WTC11 (cell line): ENCODE measurements around the gene FAM228A.

Source experiments
- AFF4 ChIP-seq: sonication (generic); formaldehyde crosslinking; IDR thresholded peaks from 2 replicates; pipeline ENCODE4 v1.8.1; 2023; ENCODE audit warnings: mild to moderate bottlenecking, missing genetic modification reagents, borderline replicate concordance
- ATF6 ChIP-seq: sonication (generic); formaldehyde crosslinking; IDR thresholded peaks from 2 replicates; pipeline ENCODE4 v1.8.1; 2023; ENCODE audit warnings: mild to moderate bottlenecking, missing genetic modification reagents
- CDX4 ChIP-seq: fragments of 250-450 bp; sonication (Bioruptor Pico); IDR thresholded peaks from 2 replicates; pipeline ENCODE4 v1.9.0; 2021; ENCODE audit warnings: moderate library complexity, mild to moderate bottlenecking, inconsistent platforms, borderline replicate concordance
- CTCF ChIP-seq: fragments of 200-600 bp; IDR thresholded peaks from 2 replicates; pipeline ENCODE4 v1.8.0; 2022; ENCODE audit warnings: antibody characterized with exemption
- ELF4 ChIP-seq: sonication (generic); formaldehyde crosslinking; IDR thresholded peaks from 2 replicates; pipeline ENCODE4 v1.8.1; 2022; ENCODE audit warnings: low read depth, mild to moderate bottlenecking, moderate library complexity, missing genetic modification reagents
- KAT7 ChIP-seq: sonication (generic); formaldehyde crosslinking; IDR thresholded peaks from 2 replicates; pipeline ENCODE4 v1.8.1; 2023; ENCODE audit warnings: missing genetic modification reagents, mild to moderate bottlenecking, borderline replicate concordance
- NR3C1 ChIP-seq: sonication (generic); formaldehyde crosslinking; conservative IDR thresholded peaks from 2 replicates; pipeline ENCODE4 v1.8.1; 2023; ENCODE audit warnings: low read depth, mild to moderate bottlenecking, missing genetic modification reagents
- SP1 ChIP-seq: sonication (generic); formaldehyde crosslinking; conservative IDR thresholded peaks from 2 replicates; pipeline ENCODE4 v1.8.1; 2022; ENCODE audit warnings: missing genetic modification reagents
- ZNF138 ChIP-seq: sonication (generic); formaldehyde crosslinking; conservative IDR thresholded peaks from 2 replicates; pipeline ENCODE4 v1.8.1; 2022; ENCODE audit warnings: mild to moderate bottlenecking, moderate library complexity, missing genetic modification reagents
- ZNF232 ChIP-seq: sonication (generic); formaldehyde crosslinking; IDR thresholded peaks from 2 replicates; pipeline ENCODE4 v1.8.0; 2022; ENCODE audit warnings: mild to moderate bottlenecking, missing genetic modification reagents

- TF ChIP-seq CTCF (no peak), KAT7 (CRISPR knock-in tag) (no peak), NR3C1 (no peak), ELF4 (no peak), CDX4 (CRISPR knock-in tag) (no peak), ZNF232 (CRISPR knock-in tag) (no peak), AFF4 (CRISPR knock-in tag) (no peak), SP1 (no peak), ZNF138 (CRISPR knock-in tag) (no peak), ATF6 (no peak)
Measured at GRCh38 chr2:24191156-24191555, 16.3 kb downstream of the FAM228A start.
